Esophagus squamous epithelium (tissue), 4 donors: ENCODE measurements around the gene UBE2K.
"Not testable (repeated sequence)": the region's sequence is repeated elsewhere in the genome, so short reads cannot be mapped to it uniquely, and the experiment has no call there.

Experiments
- POLR2A ChIP-seq, 4 donors: fragments of 450-650 bp; IDR thresholded peaks; one replicate each; pipeline ENCODE4 v1.6.1; 2017; ENCODE audit warnings: antibody characterized with exemption in 4 of 4, mild to moderate bottlenecking in 4 of 4, moderate library complexity in 3 of 4
- TF ChIP-seq, protein P1 (sequence below), 6 experiments: fragments of 450-650 bp in 4 of 6; fragments of 200-600 bp in 2 of 6; sonication (generic) in 2 of 6; IDR thresholded peaks; one replicate each; pipeline ENCODE4 v1.5.1; 2016 to 2019; ENCODE audit warnings: antibody characterized with exemption in 6 of 6, mild to moderate bottlenecking in 4 of 6, moderate library complexity in 4 of 6

DNA sequence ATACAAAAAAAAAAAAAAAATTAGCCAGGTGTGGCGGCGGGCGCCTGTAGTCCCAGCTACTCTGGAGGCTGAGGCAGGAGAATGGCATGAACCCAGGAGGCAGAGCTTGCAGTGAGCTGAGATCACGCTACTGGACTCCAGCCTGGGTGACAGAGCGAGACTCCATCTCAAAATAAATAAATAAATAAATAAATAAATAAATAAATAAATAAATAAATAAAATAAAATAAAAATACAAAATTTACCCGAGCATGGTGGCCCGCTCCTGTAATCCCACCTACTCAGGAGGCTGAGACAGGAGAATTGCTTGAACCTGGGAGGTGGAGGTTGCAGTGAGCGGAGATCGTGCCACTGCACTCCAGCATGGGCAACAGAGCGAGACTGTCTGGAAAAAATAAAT, 22.3 kb upstream of the UBE2K start:
- TF ChIP-seq, protein P1, sequence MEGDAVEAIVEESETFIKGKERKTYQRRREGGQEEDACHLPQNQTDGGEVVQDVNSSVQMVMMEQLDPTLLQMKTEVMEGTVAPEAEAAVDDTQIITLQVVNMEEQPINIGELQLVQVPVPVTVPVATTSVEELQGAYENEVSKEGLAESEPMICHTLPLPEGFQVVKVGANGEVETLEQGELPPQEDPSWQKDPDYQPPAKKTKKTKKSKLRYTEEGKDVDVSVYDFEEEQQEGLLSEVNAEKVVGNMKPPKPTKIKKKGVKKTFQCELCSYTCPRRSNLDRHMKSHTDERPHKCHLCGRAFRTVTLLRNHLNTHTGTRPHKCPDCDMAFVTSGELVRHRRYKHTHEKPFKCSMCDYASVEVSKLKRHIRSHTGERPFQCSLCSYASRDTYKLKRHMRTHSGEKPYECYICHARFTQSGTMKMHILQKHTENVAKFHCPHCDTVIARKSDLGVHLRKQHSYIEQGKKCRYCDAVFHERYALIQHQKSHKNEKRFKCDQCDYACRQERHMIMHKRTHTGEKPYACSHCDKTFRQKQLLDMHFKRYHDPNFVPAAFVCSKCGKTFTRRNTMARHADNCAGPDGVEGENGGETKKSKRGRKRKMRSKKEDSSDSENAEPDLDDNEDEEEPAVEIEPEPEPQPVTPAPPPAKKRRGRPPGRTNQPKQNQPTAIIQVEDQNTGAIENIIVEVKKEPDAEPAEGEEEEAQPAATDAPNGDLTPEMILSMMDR (IDR thresholded peaks at IDR 0.05) = not testable (repeated sequence)
- not testable (repeated sequence) for TF ChIP-seq POLR2A (IDR thresholded peaks at IDR 0.05)
